Measurements from ENCODE around the gene C1orf52. TPM values are rescaled to one million over a fixed set of nuclear protein-coding genes. Genes with fewer than 3 reads are reported as not detected.

C1orf52 gene
- total and polyA plus RNA-seq, 9 of the 15 experiments (the other 6 are each of a cell fraction or from before 2014, with no cell fraction given) = 17.0 to 38.5 (median 33.0) TPM

DNA sequence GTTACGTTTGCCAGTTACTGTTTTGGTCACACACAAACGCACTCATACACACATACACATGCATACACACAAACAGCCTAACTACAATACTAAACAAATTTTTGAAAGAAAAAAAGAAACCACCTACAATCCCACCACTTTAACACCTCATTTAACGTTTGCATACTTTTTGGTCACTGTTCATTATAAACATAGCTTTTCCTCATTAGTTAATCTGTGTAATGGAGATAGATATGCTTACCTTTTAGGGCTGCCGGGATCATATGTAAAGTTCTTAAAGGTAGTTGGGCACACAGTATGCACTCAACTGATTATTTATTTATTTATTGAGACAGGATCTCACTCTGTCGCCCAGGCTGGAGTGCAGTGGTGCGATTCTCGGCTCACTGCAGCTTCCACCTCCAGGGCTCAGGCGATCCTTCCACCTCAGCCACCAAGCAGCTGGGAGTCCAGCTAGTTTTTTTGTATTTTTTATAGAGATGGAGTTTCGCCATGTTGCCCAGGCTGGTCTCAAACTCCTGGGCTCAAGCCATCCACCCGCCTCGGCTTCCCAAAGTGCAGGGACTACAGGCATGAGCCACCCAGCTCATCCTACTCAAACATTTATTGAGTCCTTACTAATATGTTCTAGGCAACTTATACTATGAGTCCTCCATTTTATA lies 17.6 kb upstream of the C1orf52 start (continued):
- TF ChIP-seq, protein P1, sequence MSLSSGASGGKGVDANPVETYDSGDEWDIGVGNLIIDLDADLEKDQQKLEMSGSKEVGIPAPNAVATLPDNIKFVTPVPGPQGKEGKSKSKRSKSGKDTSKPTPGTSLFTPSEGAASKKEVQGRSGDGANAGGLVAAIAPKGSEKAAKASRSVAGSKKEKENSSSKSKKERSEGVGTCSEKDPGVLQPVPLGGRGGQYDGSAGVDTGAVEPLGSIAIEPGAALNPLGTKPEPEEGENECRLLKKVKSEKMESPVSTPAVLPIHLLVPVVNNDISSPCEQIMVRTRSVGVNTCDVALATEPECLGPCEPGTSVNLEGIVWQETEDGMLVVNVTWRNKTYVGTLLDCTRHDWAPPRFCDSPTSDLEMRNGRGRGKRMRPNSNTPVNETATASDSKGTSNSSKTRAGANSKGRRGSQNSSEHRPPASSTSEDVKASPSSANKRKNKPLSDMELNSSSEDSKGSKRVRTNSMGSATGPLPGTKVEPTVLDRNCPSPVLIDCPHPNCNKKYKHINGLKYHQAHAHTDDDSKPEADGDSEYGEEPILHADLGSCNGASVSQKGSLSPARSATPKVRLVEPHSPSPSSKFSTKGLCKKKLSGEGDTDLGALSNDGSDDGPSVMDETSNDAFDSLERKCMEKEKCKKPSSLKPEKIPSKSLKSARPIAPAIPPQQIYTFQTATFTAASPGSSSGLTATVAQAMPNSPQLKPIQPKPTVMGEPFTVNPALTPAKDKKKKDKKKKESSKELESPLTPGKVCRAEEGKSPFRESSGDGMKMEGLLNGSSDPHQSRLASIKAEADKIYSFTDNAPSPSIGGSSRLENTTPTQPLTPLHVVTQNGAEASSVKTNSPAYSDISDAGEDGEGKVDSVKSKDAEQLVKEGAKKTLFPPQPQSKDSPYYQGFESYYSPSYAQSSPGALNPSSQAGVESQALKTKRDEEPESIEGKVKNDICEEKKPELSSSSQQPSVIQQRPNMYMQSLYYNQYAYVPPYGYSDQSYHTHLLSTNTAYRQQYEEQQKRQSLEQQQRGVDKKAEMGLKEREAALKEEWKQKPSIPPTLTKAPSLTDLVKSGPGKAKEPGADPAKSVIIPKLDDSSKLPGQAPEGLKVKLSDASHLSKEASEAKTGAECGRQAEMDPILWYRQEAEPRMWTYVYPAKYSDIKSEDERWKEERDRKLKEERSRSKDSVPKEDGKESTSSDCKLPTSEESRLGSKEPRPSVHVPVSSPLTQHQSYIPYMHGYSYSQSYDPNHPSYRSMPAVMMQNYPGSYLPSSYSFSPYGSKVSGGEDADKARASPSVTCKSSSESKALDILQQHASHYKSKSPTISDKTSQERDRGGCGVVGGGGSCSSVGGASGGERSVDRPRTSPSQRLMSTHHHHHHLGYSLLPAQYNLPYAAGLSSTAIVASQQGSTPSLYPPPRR (CRISPR knock-in tag; IDR thresholded peaks at IDR 0.05; ENCODE audit: borderline replicate concordance) = no peak
- no peak for TF ChIP-seq EP300 (IDR thresholded peaks at IDR 0.05; ENCODE audit: low read length)
- no peak for TF ChIP-seq BACH1 (tag; IDR thresholded peaks at IDR 0.05)
- TF ChIP-seq NR1H2 (CRISPR knock-in tag; IDR thresholded peaks at IDR 0.05) = no peak
- no peak for TF ChIP-seq HMGN3 (IDR thresholded peaks at IDR 0.05; ENCODE audit: borderline replicate concordance, extremely low read depth, insufficient read length, low read depth, low read length)
- TF ChIP-seq, protein P2, sequence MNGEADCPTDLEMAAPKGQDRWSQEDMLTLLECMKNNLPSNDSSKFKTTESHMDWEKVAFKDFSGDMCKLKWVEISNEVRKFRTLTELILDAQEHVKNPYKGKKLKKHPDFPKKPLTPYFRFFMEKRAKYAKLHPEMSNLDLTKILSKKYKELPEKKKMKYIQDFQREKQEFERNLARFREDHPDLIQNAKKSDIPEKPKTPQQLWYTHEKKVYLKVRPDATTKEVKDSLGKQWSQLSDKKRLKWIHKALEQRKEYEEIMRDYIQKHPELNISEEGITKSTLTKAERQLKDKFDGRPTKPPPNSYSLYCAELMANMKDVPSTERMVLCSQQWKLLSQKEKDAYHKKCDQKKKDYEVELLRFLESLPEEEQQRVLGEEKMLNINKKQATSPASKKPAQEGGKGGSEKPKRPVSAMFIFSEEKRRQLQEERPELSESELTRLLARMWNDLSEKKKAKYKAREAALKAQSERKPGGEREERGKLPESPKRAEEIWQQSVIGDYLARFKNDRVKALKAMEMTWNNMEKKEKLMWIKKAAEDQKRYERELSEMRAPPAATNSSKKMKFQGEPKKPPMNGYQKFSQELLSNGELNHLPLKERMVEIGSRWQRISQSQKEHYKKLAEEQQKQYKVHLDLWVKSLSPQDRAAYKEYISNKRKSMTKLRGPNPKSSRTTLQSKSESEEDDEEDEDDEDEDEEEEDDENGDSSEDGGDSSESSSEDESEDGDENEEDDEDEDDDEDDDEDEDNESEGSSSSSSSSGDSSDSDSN (IDR thresholded peaks at IDR 0.05; ENCODE audit: borderline replicate concordance in 1 of 2, low read depth in 2 of 2, low read length in 2 of 2) = no peak
- no peak for TF ChIP-seq ZNF696 (CRISPR knock-in tag; conservative IDR thresholded peaks at IDR 0.05)
- TF ChIP-seq KAT8 (IDR thresholded peaks at IDR 0.05; ENCODE audit: low read depth) = no peak
- TF ChIP-seq HMG20B (CRISPR knock-in tag; IDR thresholded peaks at IDR 0.05) = no peak
- TF ChIP-seq, protein P3, sequence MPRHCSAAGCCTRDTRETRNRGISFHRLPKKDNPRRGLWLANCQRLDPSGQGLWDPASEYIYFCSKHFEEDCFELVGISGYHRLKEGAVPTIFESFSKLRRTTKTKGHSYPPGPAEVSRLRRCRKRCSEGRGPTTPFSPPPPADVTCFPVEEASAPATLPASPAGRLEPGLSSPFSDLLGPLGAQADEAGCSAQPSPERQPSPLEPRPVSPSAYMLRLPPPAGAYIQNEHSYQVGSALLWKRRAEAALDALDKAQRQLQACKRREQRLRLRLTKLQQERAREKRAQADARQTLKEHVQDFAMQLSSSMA (CRISPR knock-in tag; IDR thresholded peaks at IDR 0.05) = no peak
- TF ChIP-seq HDAC2 (IDR thresholded peaks at IDR 0.05) = peak; percentile 31; the same call in 1 of the 2 replicates
- no peak for TF ChIP-seq ASH1L (IDR thresholded peaks at IDR 0.05; ENCODE audit: borderline replicate concordance, low read depth, partially characterized antibody)
- TF ChIP-seq SMARCE1 (IDR thresholded peaks at IDR 0.05) = peak; percentile 58; the same call in 1 of the 2 replicates
- TF ChIP-seq NR2F6 (CRISPR knock-in tag; IDR thresholded peaks at IDR 0.05) = no peak
- TF ChIP-seq, protein P4, sequence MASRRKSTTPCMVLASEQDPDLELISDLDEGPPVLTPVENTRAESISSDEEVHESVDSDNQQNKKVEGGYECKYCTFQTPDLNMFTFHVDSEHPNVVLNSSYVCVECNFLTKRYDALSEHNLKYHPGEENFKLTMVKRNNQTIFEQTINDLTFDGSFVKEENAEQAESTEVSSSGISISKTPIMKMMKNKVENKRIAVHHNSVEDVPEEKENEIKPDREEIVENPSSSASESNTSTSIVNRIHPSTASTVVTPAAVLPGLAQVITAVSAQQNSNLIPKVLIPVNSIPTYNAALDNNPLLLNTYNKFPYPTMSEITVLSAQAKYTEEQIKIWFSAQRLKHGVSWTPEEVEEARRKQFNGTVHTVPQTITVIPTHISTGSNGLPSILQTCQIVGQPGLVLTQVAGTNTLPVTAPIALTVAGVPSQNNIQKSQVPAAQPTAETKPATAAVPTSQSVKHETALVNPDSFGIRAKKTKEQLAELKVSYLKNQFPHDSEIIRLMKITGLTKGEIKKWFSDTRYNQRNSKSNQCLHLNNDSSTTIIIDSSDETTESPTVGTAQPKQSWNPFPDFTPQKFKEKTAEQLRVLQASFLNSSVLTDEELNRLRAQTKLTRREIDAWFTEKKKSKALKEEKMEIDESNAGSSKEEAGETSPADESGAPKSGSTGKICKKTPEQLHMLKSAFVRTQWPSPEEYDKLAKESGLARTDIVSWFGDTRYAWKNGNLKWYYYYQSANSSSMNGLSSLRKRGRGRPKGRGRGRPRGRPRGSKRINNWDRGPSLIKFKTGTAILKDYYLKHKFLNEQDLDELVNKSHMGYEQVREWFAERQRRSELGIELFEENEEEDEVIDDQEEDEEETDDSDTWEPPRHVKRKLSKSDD (conservative IDR thresholded peaks at IDR 0.05; ENCODE audit: low read length) = no peak
- TF ChIP-seq KLF16 (IDR thresholded peaks at IDR 0.05) = no peak
- no peak for TF ChIP-seq SAFB (IDR thresholded peaks at IDR 0.05; ENCODE audit: borderline replicate concordance, low read depth, low read length)
- TF ChIP-seq ZNF263 (CRISPR knock-in tag; IDR thresholded peaks at IDR 0.05; ENCODE audit: borderline replicate concordance) = no peak
